A673 (cell line): Measurements from ENCODE around the gene PROM1. TPM values are rescaled to one million over a fixed set of nuclear protein-coding genes. Genes with fewer than 3 reads are reported as not detected.

Experiments used
- BruUV-seq: library from RNA; stranded (reverse); fragments of 400-500 nt; replicated peaks from 2 replicates; lab custom pipeline; 2021; lab: Mats Ljungman, UMichigan
- CTCF ChIA-PET: fragments of 300-600 bp; sonication (Branson Sonifier 250); formaldehyde crosslinking; loops from one replicate; lab custom pipeline; 2022; ENCODE audit warnings: antibody characterized with exemption; lab: Charles Lee
- POLR2A ChIA-PET: fragments of 300-600 bp; sonication (Branson Sonifier 250); formaldehyde crosslinking; loops from one replicate; lab custom pipeline; 2022; ENCODE audit warnings: antibody characterized with exemption; ENCODE audit not compliant: low non-redundant PET; lab: Charles Lee
- DNase-seq: peaks from one replicate; pipeline ENCODE4 v3.0.0-alpha.2; 2015; ENCODE audit warnings: low spot score
- H3K27ac ChIP-seq: fragments of 200-600 bp; sonication (generic); 2 replicates; pipeline ENCODE4 v1.5.1; 2016; ENCODE audit warnings: mixed run types, low read depth, mild to moderate bottlenecking, mixed read lengths, antibody characterized with exemption, low read length; ENCODE audit not compliant: poor library complexity, severe bottlenecking
- H3K27me3 ChIP-seq: fragments of 200-600 bp; sonication (generic); replicated peaks from 2 replicates; pipeline ENCODE4 v1.6.1; 2017; ENCODE audit warnings: mixed run types, low read depth, mild to moderate bottlenecking, mixed read lengths, antibody characterized with exemption, low read length; ENCODE audit not compliant: insufficient read depth, poor library complexity
- H3K36me3 ChIP-seq: fragments of 200-600 bp; sonication (generic); 2 replicates; pipeline ENCODE4 v1.6.1; 2016; ENCODE audit warnings: mixed run types, mild to moderate bottlenecking, mixed read lengths, antibody characterized with exemption, low read length; ENCODE audit not compliant: insufficient read depth, poor library complexity, severe bottlenecking
- H3K4me1 ChIP-seq: fragments of 200-600 bp; sonication (generic); 2 replicates; pipeline ENCODE4 v1.6.1; 2017; ENCODE audit warnings: mixed run types, mild to moderate bottlenecking, mixed read lengths, antibody characterized with exemption, low read length; ENCODE audit not compliant: insufficient read depth, poor library complexity, severe bottlenecking
- H3K4me3 ChIP-seq: fragments of 200-600 bp; sonication (generic); 2 replicates; pipeline ENCODE4 v1.5.1; 2016; ENCODE audit warnings: low read depth, mixed run types, mild to moderate bottlenecking, mixed read lengths, low read length; ENCODE audit not compliant: poor library complexity, severe bottlenecking
- H3K9me3 ChIP-seq: fragments of 200-600 bp; sonication (generic); 2 replicates; pipeline ENCODE4 v1.6.1; 2016; ENCODE audit warnings: mixed run types, low read depth, mild to moderate bottlenecking, mixed read lengths, antibody characterized with exemption, low read length; ENCODE audit not compliant: poor library complexity, severe bottlenecking
- EZH2 ChIP-seq: fragments of 200-600 bp; sonication (generic); IDR thresholded peaks from 2 replicates; pipeline ENCODE4 v1.6.1; 2017; ENCODE audit warnings: borderline replicate concordance, low read depth, mild to moderate bottlenecking, mixed read lengths, antibody characterized with exemption, low read length; ENCODE audit not compliant: poor library complexity, severe bottlenecking
- intact Hi-C: fragments of 100-400 bp; cut with micrococcal nuclease; formaldehyde crosslinking; loops from one replicate; pipeline ENCODE4 v1.10.0; 2022; ENCODE audit not compliant: unreplicated experiment
- total RNA-seq: library from RNA; stranded (reverse); gene quantifications from 2 replicates; pipeline ENCODE4 v1.2.3, GENCODE V29; 2021
- TF ChIP-seq, protein P1 (sequence below): fragments of 300-800, 200-600 bp; sonication (generic); conservative IDR thresholded peaks from 2 replicates; pipeline ENCODE4 v1.5.1; 2017; ENCODE audit warnings: low read depth, mild to moderate bottlenecking, antibody characterized with exemption, low read length, moderate library complexity, mixed read lengths

PROM1 gene
- total RNA-seq, 1 experiment from 2014 or later = 13.9 TPM

DNA sequence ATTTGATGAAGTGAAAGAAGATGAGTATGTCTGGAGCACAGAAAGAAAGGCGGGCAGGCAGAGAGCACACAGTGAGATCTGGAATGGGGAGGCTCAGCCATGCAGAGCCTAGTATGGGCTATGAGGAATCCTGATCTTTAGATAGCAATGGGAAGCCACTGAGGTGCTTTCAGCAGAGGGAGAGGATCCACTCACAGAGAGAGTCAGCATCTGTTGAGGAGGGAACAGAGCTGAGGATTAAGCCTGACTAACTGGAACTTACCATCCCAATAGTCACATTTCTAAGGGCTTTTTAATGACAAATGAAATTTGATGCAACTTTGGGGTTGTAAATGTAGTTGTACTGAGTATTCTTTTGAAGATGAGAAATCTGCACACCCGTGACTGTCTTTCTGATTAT is 100.2 kb downstream of the PROM1 start:
- no peak for DNase-seq
- no TSS peak for BruUV-seq
- H3K27ac ChIP-seq = no peak overlapping the region
- ChIA-PET CTCF (no interaction called here), POLR2A (no interaction called here)
- H3K27me3 ChIP-seq = no peaks in the 10 kb centered on the region
- H3K36me3 ChIP-seq = no peaks in the 10 kb centered on the region
- H3K4me3 ChIP-seq = no peak overlapping the region
- H3K9me3 ChIP-seq = no peaks in the 10 kb centered on the region
- TF ChIP-seq, protein P1, sequence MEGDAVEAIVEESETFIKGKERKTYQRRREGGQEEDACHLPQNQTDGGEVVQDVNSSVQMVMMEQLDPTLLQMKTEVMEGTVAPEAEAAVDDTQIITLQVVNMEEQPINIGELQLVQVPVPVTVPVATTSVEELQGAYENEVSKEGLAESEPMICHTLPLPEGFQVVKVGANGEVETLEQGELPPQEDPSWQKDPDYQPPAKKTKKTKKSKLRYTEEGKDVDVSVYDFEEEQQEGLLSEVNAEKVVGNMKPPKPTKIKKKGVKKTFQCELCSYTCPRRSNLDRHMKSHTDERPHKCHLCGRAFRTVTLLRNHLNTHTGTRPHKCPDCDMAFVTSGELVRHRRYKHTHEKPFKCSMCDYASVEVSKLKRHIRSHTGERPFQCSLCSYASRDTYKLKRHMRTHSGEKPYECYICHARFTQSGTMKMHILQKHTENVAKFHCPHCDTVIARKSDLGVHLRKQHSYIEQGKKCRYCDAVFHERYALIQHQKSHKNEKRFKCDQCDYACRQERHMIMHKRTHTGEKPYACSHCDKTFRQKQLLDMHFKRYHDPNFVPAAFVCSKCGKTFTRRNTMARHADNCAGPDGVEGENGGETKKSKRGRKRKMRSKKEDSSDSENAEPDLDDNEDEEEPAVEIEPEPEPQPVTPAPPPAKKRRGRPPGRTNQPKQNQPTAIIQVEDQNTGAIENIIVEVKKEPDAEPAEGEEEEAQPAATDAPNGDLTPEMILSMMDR = no peak
- TF ChIP-seq EZH2 = no peak
- intact Hi-C loops = no loop called here
- H3K4me1 ChIP-seq = no peaks in the 10 kb centered on the region

DNA sequence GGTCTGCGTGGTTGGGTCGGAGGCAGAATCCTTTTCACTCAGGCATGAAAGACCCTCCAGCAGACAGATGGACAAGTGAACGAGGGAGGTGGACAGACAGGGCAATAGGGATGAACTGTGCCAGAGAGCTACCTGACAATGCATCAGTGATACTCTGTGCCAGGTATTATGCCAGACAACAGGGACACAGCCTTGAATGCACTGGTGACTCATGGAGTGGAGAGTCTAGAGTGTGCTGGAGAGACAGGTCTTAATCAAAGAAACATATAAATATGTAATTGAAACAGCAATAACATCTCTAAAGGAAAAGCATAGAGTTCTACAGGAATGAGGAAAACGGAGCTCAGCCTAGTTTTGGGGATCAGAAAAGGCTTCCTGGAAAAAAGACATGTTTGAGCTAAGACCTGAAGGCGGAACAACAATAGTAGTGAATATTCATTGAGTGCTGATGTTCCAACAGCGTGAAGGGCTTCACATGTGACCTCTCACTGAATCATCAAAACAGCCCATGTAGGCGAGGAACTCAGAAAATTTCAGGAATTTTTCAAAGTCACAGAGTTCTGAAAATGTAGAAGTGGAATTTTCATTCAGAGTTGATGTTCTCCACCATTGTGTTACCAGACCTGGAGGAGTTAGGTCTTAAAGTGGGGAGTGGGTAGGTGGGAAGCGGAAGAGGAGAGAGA is 100.8 kb downstream of the PROM1 start:
- TF ChIP-seq EZH2 = no peak
- TF ChIP-seq, protein P1 = no peak
- Histone ChIP-seq H3K4me3 (no peak overlapping the region), H3K36me3 (no peaks in the 10 kb centered on the region), H3K27me3 (no peaks in the 10 kb centered on the region), H3K4me1 (no peaks in the 10 kb centered on the region), H3K9me3 (no peaks in the 10 kb centered on the region), H3K27ac (no peak overlapping the region)
- ChIA-PET CTCF (no interaction called here), POLR2A (no interaction called here)
- DNase-seq = no peak
- no TSS peak for BruUV-seq
- intact Hi-C loops = no loop called here

DNA sequence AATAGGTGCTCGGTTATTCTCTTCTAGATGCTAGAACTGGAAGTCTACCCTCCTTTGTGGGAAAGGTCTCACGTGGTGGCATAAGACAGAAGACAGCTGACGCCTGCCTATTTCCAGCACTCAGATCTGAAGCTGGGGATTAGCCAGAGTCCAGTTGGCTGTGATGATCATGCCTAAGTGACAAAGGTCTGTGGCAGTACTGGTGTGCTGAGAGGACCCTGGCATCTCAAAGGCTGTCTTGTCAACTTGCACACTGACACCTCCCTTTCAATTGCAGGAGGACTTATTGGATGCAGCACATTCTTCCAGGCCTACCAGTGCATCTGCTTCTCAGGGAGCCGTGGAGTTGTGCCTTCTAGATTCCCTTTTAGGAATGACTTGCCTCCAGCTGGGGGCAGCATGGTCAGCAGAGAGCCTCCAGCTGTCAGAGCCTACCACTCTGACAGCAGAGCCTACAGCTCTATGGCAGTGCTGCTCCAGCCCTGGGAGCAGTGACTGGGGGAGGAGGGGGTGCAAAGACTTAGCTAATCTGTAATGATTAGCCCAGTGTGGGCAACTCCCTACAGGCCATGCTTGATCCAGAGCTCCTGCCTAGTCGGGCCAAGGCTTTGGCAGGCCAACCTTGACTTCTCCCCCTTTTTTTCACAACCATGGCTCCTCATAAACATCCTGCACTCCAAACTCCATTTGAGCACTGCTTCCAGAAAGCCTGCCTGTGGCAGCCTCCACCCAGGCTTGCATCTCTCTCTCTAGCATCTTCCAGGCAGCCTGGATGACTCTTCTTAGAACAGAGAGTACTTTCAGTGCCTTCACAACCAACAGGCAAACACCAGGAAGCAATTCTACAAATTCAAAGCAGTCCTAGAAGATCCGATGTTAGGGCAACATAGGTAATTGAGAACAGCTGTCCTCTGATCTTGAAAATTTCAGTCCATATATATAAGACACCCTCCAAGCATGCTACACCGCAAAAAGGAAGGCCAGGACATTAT is 107.1 kb downstream of the PROM1 start:
- Histone ChIP-seq H3K4me1 (no peaks in the 10 kb centered on the region), H3K27ac (no peak overlapping the region), H3K9me3 (no peaks in the 10 kb centered on the region), H3K36me3 (no peaks in the 10 kb centered on the region), H3K4me3 (no peak overlapping the region), H3K27me3 (no peaks in the 10 kb centered on the region)
- ChIA-PET CTCF (interaction anchor here (0.5 kb wide), 1 partner anchor 287 kb away, joined by 4 read pairs; no protein-coding TSS in a partner anchor), POLR2A (no interaction called here)
- intact Hi-C loops = no loop called here
- TF ChIP-seq, protein P1 = peak; percentile 33; the same call in 1 of the 2 replicates
- TF ChIP-seq EZH2 = no peak
- BruUV-seq = no TSS peak
- peak; percentile 25 for DNase-seq
